GM23338 (cell line): ENCODE data around the gene ATAD2B. TPM values are rescaled to one million over a fixed set of nuclear protein-coding genes. Genes with fewer than 3 reads are reported as not detected.

Experiments
- ATAC-seq: fragments of 200-7000 bp; cut with Tn5 transposase; 3 replicates; pipeline ENCODE4 v1.9.1; 2020
- DNase-seq: peaks from one replicate; pipeline ENCODE4 v3.0.0-alpha.2; 2015; ENCODE audit warnings: low spot score
- H2AFZ ChIP-seq: fragments of 200-600 bp; sonication (generic); 2 replicates; pipeline ENCODE4 v1.8.0; 2016; ENCODE audit warnings: antibody characterized with exemption, mild to moderate bottlenecking, moderate library complexity
- H3F3A ChIP-seq: fragments of 200-600 bp; sonication (generic); replicated peaks from 2 replicates; pipeline ENCODE4 v1.8.0; 2017; ENCODE audit warnings: antibody characterized with exemption, mixed run types, low read depth
- H3K27ac ChIP-seq: fragments of 200-600 bp; sonication (generic); 2 replicates; pipeline ENCODE4 v1.6.1; 2016; ENCODE audit warnings: low read depth
- H3K27me3 ChIP-seq: fragments of 200-600 bp; sonication (generic); 2 replicates; pipeline ENCODE4 v1.8.0; 2016; ENCODE audit warnings: mild to moderate bottlenecking, mixed run types, moderate library complexity; ENCODE audit not compliant: insufficient read depth
- H3K36me3 ChIP-seq: fragments of 200-600 bp; sonication (generic); 2 replicates; pipeline ENCODE4 v1.8.0; 2016; ENCODE audit warnings: mild to moderate bottlenecking; ENCODE audit not compliant: insufficient read depth
- H3K4me1 ChIP-seq: fragments of 200-600 bp; sonication (generic); 2 replicates; pipeline ENCODE4 v1.8.0; 2016; ENCODE audit warnings: mild to moderate bottlenecking, moderate library complexity; ENCODE audit not compliant: insufficient read depth
- H3K4me2 ChIP-seq: fragments of 200-600 bp; sonication (generic); 2 replicates; pipeline ENCODE4 v1.7.1; 2017; ENCODE audit warnings: mixed run types
- H3K4me3 ChIP-seq: fragments of 200-600 bp; sonication (generic); 2 replicates; pipeline ENCODE4 v1.6.1; 2016; ENCODE audit warnings: mixed run types
- H3K79me2 ChIP-seq: fragments of 200-600 bp; sonication (generic); replicated peaks from 2 replicates; pipeline ENCODE4 v1.8.0; 2017; ENCODE audit warnings: mild to moderate bottlenecking; ENCODE audit not compliant: insufficient read depth
- H3K9me2 ChIP-seq: fragments of 200-600 bp; sonication (generic); 2 replicates; pipeline ENCODE4 v1.8.0; 2017; ENCODE audit not compliant: insufficient read depth
- H4K20me1 ChIP-seq: fragments of 200-600 bp; sonication (generic); replicated peaks from 2 replicates; pipeline ENCODE4 v1.8.0; 2017; ENCODE audit warnings: mild to moderate bottlenecking; ENCODE audit not compliant: insufficient read depth
- H3K27ac Mint-ChIP-seq: 2 replicates; pipeline ENCODE4 v1.8.0; 2020; ENCODE audit warnings: inconsistent platforms, mild to moderate bottlenecking, moderate library complexity, mixed read lengths
- H3K27me3 Mint-ChIP-seq: 3 replicates; pipeline ENCODE4 v1.8.0; 2022; ENCODE audit warnings: low read depth, mild to moderate bottlenecking, moderate library complexity, mixed read lengths, inconsistent platforms; ENCODE audit not compliant: insufficient read depth, poor library complexity
- H3K36me3 Mint-ChIP-seq: 3 replicates; pipeline ENCODE4 v1.8.0; 2021; ENCODE audit warnings: low read depth, mild to moderate bottlenecking, inconsistent platforms, moderate library complexity, mixed read lengths
- H3K4me1 Mint-ChIP-seq: 3 replicates; pipeline ENCODE4 v1.8.0; 2020; ENCODE audit warnings: mild to moderate bottlenecking, inconsistent platforms, mixed read lengths
- H3K4me3 Mint-ChIP-seq: 3 replicates; pipeline ENCODE4 v1.8.0; 2021; ENCODE audit warnings: moderate library complexity, mild to moderate bottlenecking, inconsistent platforms, mixed read lengths
- H3K9me3 Mint-ChIP-seq: 3 replicates; pipeline ENCODE4 v1.8.0; 2020; ENCODE audit warnings: moderate library complexity, mild to moderate bottlenecking, inconsistent platforms, mixed read lengths
- CREB1 ChIP-seq: fragments of 250-450 bp; sonication (Bioruptor Pico); IDR thresholded peaks from 2 replicates; pipeline ENCODE4 v1.5.0; 2020; ENCODE audit warnings: low read depth, mild to moderate bottlenecking, moderate library complexity
- ETS1 ChIP-seq: IDR thresholded peaks from 2 replicates; pipeline ENCODE4 v1.6.1; 2016; ENCODE audit warnings: antibody characterized with exemption
- EZH2 ChIP-seq: fragments of 200-600 bp; sonication (generic); IDR thresholded peaks from one replicate; pipeline ENCODE4 v1.8.0; 2017; ENCODE audit warnings: antibody characterized with exemption, mild to moderate bottlenecking, low read depth; ENCODE audit not compliant: unreplicated experiment
- EZH2phosphoT487 ChIP-seq: fragments of 200-600 bp; sonication (generic); IDR thresholded peaks from one replicate; pipeline ENCODE4 v1.8.1; 2018; ENCODE audit warnings: antibody characterized with exemption; ENCODE audit not compliant: unreplicated experiment
- JUNB ChIP-seq: IDR thresholded peaks from one replicate; pipeline ENCODE4 v1.6.1; 2016; ENCODE audit warnings: antibody characterized with exemption; ENCODE audit not compliant: unreplicated experiment
- NANOG ChIP-seq: IDR thresholded peaks from 2 replicates; pipeline ENCODE4 v1.6.1; 2016; ENCODE audit warnings: antibody characterized with exemption, borderline replicate concordance
- POLR2AphosphoS5 ChIP-seq: IDR thresholded peaks from 2 replicates; pipeline ENCODE4 v1.6.1; 2016; ENCODE audit warnings: antibody characterized with exemption, low read depth
- STAT1 ChIP-seq: IDR thresholded peaks from one replicate; pipeline ENCODE4 v1.6.1; 2016; ENCODE audit warnings: antibody characterized with exemption; ENCODE audit not compliant: unreplicated experiment
- ZNF114 ChIP-seq: fragments of 250-450 bp; sonication (Bioruptor Pico); IDR thresholded peaks from 2 replicates; pipeline ENCODE4 v1.5.0; 2020; ENCODE audit warnings: mild to moderate bottlenecking, moderate library complexity
- ZNF331 ChIP-seq: fragments of 250-450 bp; sonication (Bioruptor Pico); IDR thresholded peaks from 2 replicates; pipeline ENCODE4 v1.5.0; 2020; ENCODE audit warnings: low read depth, mild to moderate bottlenecking, moderate library complexity
- polyA plus RNA-seq: library from polyadenylated mRNA; unstranded; fragments of >200 nt; fragmentation: Nextera tagmentation; extraction: Ambion mirVana; gene quantifications from 2 replicates; pipeline ENCODE4 v1.2.1, GENCODE V29; 2016
- total RNA-seq: library from RNA; depleted of rRNA; stranded (reverse); fragments of >200 nt; shearing (Covaris generic); gene quantifications from 2 replicates; pipeline ENCODE4 v1.2.3, GENCODE V29; 2014
- TF ChIP-seq, protein P1 (sequence below): IDR thresholded peaks from one replicate; pipeline ENCODE4 v1.6.1; 2018; ENCODE audit warnings: antibody characterized with exemption; ENCODE audit not compliant: unreplicated experiment
- TF ChIP-seq, protein P2 (sequence below), 2 experiments: fragments of 200-600 bp in 1 of 2; sonication (generic) in 1 of 2; conservative IDR thresholded peaks; 2 replicates each; pipeline versions ENCODE4 v1.5.1 to v1.6.1; 2016 to 2017; ENCODE audit warnings: antibody characterized with exemption in 2 of 2, low read depth in 2 of 2, mild to moderate bottlenecking in 2 of 2, moderate library complexity in 1 of 2

Gene ATAD2B
- total and polyA plus RNA-seq, 2 experiments from 2014 or later, result 12.4 to 19.3 TPM

DNA sequence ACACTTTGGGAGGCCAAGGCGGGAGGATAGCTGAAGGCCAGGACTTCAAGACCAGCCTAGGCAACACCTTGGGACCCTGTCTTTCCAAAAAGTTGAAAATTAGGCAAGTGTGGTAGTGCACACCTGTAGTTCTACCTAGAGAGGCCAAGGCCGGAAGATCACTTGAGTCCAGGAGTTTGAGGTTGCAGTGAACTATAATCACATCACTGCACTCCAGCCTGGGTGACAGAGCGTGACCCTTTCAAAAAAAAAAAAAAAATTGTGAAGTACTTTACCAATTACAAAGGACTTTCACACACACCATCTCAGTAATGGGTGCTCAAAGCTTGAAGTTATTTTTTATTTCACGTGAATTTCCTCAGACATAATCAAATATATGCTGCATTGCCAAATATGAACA is 65.0 kb downstream of the ATAD2B start (continued):
- TF ChIP-seq, protein P1, sequence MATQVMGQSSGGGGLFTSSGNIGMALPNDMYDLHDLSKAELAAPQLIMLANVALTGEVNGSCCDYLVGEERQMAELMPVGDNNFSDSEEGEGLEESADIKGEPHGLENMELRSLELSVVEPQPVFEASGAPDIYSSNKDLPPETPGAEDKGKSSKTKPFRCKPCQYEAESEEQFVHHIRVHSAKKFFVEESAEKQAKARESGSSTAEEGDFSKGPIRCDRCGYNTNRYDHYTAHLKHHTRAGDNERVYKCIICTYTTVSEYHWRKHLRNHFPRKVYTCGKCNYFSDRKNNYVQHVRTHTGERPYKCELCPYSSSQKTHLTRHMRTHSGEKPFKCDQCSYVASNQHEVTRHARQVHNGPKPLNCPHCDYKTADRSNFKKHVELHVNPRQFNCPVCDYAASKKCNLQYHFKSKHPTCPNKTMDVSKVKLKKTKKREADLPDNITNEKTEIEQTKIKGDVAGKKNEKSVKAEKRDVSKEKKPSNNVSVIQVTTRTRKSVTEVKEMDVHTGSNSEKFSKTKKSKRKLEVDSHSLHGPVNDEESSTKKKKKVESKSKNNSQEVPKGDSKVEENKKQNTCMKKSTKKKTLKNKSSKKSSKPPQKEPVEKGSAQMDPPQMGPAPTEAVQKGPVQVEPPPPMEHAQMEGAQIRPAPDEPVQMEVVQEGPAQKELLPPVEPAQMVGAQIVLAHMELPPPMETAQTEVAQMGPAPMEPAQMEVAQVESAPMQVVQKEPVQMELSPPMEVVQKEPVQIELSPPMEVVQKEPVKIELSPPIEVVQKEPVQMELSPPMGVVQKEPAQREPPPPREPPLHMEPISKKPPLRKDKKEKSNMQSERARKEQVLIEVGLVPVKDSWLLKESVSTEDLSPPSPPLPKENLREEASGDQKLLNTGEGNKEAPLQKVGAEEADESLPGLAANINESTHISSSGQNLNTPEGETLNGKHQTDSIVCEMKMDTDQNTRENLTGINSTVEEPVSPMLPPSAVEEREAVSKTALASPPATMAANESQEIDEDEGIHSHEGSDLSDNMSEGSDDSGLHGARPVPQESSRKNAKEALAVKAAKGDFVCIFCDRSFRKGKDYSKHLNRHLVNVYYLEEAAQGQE, result no peak
- TF ChIP-seq STAT1, result no peak
- no peak for TF ChIP-seq CREB1 (CRISPR knock-in tag)
- no peak for TF ChIP-seq EZH2phosphoT487
- no peak for TF ChIP-seq ETS1
- TF ChIP-seq NANOG, result no peak
- TF ChIP-seq ZNF114 (CRISPR knock-in tag), result no peak
- TF ChIP-seq, protein P2, sequence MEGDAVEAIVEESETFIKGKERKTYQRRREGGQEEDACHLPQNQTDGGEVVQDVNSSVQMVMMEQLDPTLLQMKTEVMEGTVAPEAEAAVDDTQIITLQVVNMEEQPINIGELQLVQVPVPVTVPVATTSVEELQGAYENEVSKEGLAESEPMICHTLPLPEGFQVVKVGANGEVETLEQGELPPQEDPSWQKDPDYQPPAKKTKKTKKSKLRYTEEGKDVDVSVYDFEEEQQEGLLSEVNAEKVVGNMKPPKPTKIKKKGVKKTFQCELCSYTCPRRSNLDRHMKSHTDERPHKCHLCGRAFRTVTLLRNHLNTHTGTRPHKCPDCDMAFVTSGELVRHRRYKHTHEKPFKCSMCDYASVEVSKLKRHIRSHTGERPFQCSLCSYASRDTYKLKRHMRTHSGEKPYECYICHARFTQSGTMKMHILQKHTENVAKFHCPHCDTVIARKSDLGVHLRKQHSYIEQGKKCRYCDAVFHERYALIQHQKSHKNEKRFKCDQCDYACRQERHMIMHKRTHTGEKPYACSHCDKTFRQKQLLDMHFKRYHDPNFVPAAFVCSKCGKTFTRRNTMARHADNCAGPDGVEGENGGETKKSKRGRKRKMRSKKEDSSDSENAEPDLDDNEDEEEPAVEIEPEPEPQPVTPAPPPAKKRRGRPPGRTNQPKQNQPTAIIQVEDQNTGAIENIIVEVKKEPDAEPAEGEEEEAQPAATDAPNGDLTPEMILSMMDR (conservative IDR thresholded peaks at IDR 0.05; ENCODE audit: low read depth in 2 of 2), result no peak
- no peak for TF ChIP-seq POLR2AphosphoS5

GRCh38 chr2:23859983-23860382 is 66.9 kb downstream of the ATAD2B start:
- Histone ChIP-seq H3K4me2 (no peak overlapping the region), H3K79me2 (no peaks in the 10 kb centered on the region), H3K4me3 (no peak overlapping the region), H3K36me3 (no peaks in the 10 kb centered on the region), H3K27me3 (no peaks in the 10 kb centered on the region), H3F3A (no peaks in the 10 kb centered on the region), H3K27ac (no peak overlapping the region), H2AFZ (no peak overlapping the region), H4K20me1 (no peaks in the 10 kb centered on the region), H3K9me2 (no peaks in the 10 kb centered on the region), H3K4me1 (peaks cover 13% of the 10 kb centered on the region; the same call in 1 of the 2 replicates)
- Mint-ChIP-seq H3K4me1 (peaks cover 14% of the 10 kb centered on the region), H3K9me3 (no peaks in the 10 kb centered on the region), H3K36me3 (peaks cover 19% of the 10 kb centered on the region), H3K27me3 (no peaks in the 10 kb centered on the region), H3K27ac (peak overlapping the region; percentile 51; the same call in 1 of the 2 replicates), H3K4me3 (no peak overlapping the region)
- no peak for DNase-seq
- ATAC-seq, result no peak
- TF ChIP-seq EZH2, result no peak
- TF ChIP-seq STAT1, result no peak
- TF ChIP-seq ETS1, result no peak
- no peak for TF ChIP-seq EZH2phosphoT487
- TF ChIP-seq, protein P1, result no peak
- TF ChIP-seq, protein P2 (conservative IDR thresholded peaks at IDR 0.05; ENCODE audit: low read depth in 2 of 2), result no peak
- no peak for TF ChIP-seq POLR2AphosphoS5
- no peak for TF ChIP-seq CREB1 (CRISPR knock-in tag)
- TF ChIP-seq JUNB, result no peak
- no peak for TF ChIP-seq ZNF331 (CRISPR knock-in tag)
